SJCRH30 (cell line): ENCODE data around the gene XIRP1. TPM values are rescaled to one million over a fixed set of nuclear protein-coding genes. Genes with fewer than 3 reads are reported as not detected.

Experiments used
- DNase-seq, 2 experiments: peaks; one replicate each; pipeline ENCODE4 v3.0.0-alpha.2; 2015 to 2020
- H3K27ac ChIP-seq: fragments of 250-450 bp; sonication (Bioruptor Pico); 2 replicates; pipeline ENCODE4 v1.5.1; 2020; ENCODE audit warnings: mild to moderate bottlenecking, moderate library complexity
- H3K27me3 ChIP-seq: fragments of 250-450 bp; sonication (Bioruptor Pico); 2 replicates; pipeline ENCODE4 v1.5.1; 2020; ENCODE audit warnings: mild to moderate bottlenecking, moderate library complexity
- H3K36me3 ChIP-seq: fragments of 250-450 bp; sonication (Bioruptor Pico); 2 replicates; pipeline ENCODE4 v1.5.1; 2020; ENCODE audit warnings: mild to moderate bottlenecking, moderate library complexity
- H3K4me1 ChIP-seq: fragments of 250-450 bp; sonication (Bioruptor Pico); 2 replicates; pipeline ENCODE4 v1.5.1; 2020; ENCODE audit warnings: mild to moderate bottlenecking, moderate library complexity
- H3K4me3 ChIP-seq: fragments of 250-450 bp; sonication (Bioruptor Pico); 2 replicates; pipeline ENCODE4 v1.5.1; 2020; ENCODE audit warnings: mild to moderate bottlenecking, moderate library complexity
- H3K9me3 ChIP-seq: fragments of 250-450 bp; sonication (Bioruptor Pico); replicated peaks from 2 replicates; pipeline ENCODE4 v1.5.1; 2020; ENCODE audit warnings: mild to moderate bottlenecking, moderate library complexity
- total RNA-seq: library from RNA; depleted of rRNA; stranded (reverse); fragments of >200 nt; shearing (Covaris generic); gene quantifications from 2 replicates; pipeline ENCODE4 v1.2.3, GENCODE V29; 2014

XIRP1 gene
- total RNA-seq, 1 experiment from 2014 or later: 0.91 TPM

DNA sequence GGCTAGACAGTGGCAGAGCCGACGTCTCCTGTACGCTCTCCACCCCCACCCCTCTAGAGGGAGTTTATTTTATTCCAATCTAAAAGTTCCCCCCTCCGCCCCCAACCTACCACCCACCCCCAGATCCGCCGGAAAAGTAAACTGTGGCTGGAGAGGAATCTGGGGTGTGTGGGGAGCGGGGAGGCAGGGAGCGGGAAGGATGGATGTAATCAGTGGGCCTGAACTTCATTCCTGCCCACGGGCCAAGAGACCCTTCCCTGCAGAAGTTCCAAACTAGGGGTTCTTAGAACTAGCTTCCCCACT lies 38.5 kb downstream of the XIRP1 start:
- H3K4me3 ChIP-seq: peak overlapping the region; percentile 89
- no peak for DNase-seq
- no peak overlapping the region for H3K27ac ChIP-seq
- no peaks in the 10 kb centered on the region for H3K27me3 ChIP-seq
- peaks cover 25% of the 10 kb centered on the region; the same call in 1 of the 2 replicates for H3K4me1 ChIP-seq
- no peaks in the 10 kb centered on the region for H3K36me3 ChIP-seq
- no peaks in the 10 kb centered on the region for H3K9me3 ChIP-seq

DNA sequence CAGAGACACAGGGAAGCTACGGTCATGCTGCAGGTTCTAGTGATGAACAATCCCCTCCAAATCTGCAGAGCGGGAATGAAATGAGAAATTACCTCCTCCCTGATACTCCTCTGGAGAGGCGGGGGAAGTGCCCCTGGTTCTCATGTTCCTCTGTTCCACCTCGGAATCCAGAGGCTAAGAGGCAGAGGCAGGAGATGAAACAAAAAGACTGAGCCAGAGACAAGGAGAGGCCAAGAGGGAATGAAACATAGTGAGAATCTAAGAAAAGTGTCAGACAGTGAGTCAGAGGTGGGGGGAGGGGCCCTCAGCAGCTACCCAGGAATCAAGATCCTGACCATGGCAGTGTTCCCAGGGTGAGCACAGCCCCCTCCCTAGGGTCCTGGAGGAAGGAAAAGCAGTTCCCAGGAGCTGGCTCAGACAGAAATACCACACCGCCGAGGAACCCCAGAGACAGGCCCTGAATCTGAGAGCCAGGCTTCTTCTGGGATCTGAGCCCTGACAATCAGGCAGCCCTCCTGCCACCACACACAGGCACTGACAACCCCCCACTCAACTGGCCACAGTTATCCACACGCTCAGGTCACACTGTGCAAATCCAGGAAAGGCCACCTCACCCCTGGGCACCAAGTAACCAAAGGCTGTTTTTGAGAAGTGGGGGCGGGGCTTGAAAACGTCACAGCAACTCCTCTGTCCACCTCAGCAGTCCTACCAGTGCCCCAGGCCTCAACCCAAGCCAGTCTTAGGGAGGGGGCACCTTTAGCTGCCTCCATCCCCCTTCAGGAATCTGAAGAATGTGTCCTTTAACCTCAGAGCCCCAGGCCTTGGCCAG lies 41.4 kb downstream of the XIRP1 start:
- Histone ChIP-seq H3K27ac (peak overlapping the region; percentile 56), H3K4me3 (peak overlapping the region; percentile 89), H3K27me3 (no peaks in the 10 kb centered on the region), H3K9me3 (no peaks in the 10 kb centered on the region), H3K4me1 (peaks cover 51% of the 10 kb centered on the region), H3K36me3 (no peaks in the 10 kb centered on the region; the same call in 1 of the 2 replicates)
- DNase-seq: peak; percentile 56 to 61

DNA sequence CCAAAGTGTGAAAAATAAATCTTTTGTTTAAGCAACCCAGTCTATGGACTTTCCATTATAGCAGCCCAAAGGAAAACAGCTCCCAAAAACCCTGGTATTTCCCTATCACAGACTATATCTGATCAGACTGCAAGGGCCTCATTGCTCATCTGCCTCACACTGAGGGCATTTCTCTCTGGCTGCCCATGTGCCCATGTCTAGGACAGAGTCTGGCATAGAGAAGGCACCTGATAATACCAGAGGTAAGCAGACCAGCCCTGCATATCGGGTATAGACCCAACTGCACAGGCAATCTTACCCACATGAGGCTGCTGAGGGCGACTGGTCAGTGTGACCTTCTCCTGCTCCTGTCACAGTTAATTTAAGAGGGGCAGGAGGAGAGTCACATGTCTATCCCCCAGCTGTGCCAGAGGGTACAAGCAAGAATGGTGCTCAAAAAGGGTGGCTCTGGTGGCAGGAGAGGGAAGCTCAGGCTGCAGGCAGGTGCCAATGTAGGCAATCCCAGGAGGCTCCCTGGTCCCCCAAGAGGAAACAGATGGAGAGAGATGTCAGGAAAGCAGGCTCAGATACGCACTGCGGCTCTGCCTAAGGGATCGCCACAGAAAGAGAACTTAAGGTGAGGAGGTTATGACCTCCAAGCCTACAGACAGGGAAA lies 42.1 kb downstream of the XIRP1 start:
- Histone ChIP-seq H3K4me3 (peak overlapping the region; percentile 89), H3K27ac (peak overlapping the region; percentile 56), H3K36me3 (peaks cover 5% of the 10 kb centered on the region; the same call in 1 of the 2 replicates), H3K4me1 (peaks cover 56% of the 10 kb centered on the region), H3K9me3 (no peaks in the 10 kb centered on the region), H3K27me3 (no peaks in the 10 kb centered on the region)
- peak in 1 of 2 experiments; percentile 15 for DNase-seq

DNA sequence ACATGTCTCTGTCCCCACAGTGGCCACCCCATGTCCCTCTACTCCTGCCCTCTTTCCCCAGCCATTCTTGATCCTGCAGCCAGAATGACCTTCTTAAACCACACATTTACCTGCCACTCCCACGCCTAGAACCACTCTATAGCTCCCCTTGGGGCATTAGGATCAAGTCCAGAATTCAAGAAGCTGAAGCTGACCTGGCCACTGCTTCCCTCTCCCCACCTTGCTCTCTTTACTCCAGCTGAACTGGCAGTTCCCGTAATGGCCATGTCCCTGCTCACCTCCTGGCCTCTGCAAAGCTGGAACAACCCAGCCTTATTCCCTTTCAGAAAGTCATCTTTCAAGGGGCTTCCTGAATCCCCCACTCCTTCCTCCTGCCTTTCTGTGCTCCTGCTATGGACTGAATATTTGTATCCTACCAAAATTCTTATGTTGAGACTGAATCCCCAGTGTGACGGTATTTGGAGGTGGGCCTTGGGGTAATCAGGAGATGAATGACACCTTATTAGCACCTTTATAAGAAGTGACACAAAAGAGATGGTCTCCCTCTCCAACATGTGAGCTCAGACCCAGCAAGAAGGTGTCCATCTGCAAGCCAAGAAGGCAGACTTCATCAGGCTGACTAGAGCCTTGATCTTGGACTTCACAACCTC lies 42.8 kb downstream of the XIRP1 start:
- H3K9me3 ChIP-seq: no peaks in the 10 kb centered on the region
- DNase-seq: no peak
- peaks cover 6% of the 10 kb centered on the region; the same call in 1 of the 2 replicates for H3K36me3 ChIP-seq
- H3K4me3 ChIP-seq: no peak overlapping the region
- H3K27me3 ChIP-seq: no peaks in the 10 kb centered on the region
- no peak overlapping the region for H3K27ac ChIP-seq
- H3K4me1 ChIP-seq: peaks cover 56% of the 10 kb centered on the region

DNA sequence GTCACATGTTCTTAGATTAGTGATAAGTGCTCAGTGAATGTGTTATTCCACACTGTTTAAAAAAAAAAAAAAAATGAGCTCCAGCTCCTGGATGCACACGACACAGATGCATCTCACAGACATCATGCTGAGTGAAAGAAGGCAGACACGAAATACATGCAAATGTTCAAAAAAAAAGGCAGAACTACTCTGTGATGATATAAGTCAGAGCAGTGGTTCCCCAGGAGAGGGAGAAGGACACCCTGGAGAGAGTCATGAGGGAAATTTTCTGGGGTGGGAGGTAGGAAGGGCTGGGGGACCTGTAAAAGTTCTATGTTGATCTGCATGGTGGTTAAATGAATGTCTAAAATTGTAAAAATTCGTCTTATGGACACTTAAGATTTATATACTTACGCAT lies 43.3 kb downstream of the XIRP1 start:
- H3K36me3 ChIP-seq: peaks cover 6% of the 10 kb centered on the region; the same call in 1 of the 2 replicates
- H3K4me3 ChIP-seq: no peak overlapping the region
- no peak overlapping the region for H3K27ac ChIP-seq
- DNase-seq: no peak
- no peaks in the 10 kb centered on the region for H3K9me3 ChIP-seq
- H3K4me1 ChIP-seq: peaks cover 56% of the 10 kb centered on the region
- no peaks in the 10 kb centered on the region for H3K27me3 ChIP-seq

DNA sequence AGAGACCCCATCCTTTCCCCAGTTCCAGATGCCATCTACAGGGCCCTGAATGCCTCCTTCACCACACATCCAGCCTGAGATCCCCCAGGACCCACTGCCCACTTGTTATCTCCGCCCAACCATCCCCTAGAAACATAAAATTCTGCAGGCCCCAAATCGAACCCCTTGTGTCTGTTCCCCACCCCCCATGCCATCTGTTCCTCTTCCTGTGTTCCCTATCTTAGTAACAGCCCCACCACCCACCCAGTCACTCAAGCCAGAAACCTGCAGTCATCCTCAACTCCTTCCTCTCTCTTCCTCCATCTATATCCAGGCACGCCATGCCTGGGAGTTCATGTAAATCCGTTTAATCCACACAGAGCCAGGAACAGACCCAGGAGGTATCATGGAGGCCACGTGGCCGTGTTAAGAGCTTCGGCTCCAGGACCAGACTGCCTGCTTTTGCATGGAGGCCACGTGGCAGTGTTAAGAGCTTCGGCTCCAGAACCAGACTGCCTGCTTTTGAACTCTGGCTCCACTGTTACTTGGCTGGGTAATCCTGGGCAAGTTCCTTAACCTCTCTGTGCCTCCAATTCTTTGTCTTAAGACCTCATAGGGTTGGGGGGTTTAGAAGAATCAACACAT lies 43.8 kb downstream of the XIRP1 start:
- Histone ChIP-seq H3K4me3 (no peak overlapping the region), H3K27ac (peak overlapping the region; percentile 54; the same call in 1 of the 2 replicates), H3K36me3 (peaks cover 6% of the 10 kb centered on the region; the same call in 1 of the 2 replicates), H3K27me3 (no peaks in the 10 kb centered on the region), H3K4me1 (peaks cover 56% of the 10 kb centered on the region), H3K9me3 (no peaks in the 10 kb centered on the region)
- peak in 1 of 2 experiments; percentile 20 for DNase-seq

DNA sequence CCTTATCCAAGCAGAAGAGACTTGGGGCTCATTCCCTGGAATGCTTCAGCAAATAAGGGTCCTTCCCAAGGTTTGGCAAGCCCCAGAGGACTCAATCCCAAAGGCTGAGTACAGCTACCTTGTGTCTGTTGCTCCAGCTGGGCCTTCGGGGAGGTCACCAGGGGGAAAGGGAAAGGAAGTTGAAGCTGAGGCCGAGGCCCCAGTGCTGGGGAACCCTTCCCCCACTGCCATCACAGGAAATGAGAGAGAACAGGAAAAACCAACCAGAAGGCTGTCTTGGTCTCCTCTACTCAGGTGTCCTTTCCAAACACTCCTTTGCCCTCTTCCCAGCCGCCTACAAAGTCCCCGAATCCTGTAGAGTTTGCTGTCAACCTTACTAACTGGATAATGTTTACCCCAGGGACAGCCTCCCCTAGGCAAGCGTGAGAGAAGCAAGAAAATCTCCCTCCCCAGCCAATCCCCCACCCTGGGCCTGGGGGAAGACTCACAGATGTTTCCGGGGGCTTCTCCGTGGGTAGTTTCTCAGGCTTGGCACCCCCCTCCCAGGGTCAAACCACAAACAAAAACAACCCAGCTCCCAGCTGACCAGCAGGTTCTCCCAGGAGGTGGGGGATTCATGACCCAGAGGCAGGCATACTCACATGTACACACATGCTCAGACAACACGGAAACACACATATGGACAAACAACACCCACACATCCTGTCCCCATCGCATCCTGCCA lies 44.5 kb downstream of the XIRP1 start:
- Histone ChIP-seq H3K36me3 (peaks cover 7% of the 10 kb centered on the region), H3K4me1 (peaks cover 56% of the 10 kb centered on the region), H3K9me3 (no peaks in the 10 kb centered on the region), H3K4me3 (no peak overlapping the region), H3K27ac (peak overlapping the region; percentile 54), H3K27me3 (no peaks in the 10 kb centered on the region)
- peak; percentile 17 to 27 for DNase-seq

DNA sequence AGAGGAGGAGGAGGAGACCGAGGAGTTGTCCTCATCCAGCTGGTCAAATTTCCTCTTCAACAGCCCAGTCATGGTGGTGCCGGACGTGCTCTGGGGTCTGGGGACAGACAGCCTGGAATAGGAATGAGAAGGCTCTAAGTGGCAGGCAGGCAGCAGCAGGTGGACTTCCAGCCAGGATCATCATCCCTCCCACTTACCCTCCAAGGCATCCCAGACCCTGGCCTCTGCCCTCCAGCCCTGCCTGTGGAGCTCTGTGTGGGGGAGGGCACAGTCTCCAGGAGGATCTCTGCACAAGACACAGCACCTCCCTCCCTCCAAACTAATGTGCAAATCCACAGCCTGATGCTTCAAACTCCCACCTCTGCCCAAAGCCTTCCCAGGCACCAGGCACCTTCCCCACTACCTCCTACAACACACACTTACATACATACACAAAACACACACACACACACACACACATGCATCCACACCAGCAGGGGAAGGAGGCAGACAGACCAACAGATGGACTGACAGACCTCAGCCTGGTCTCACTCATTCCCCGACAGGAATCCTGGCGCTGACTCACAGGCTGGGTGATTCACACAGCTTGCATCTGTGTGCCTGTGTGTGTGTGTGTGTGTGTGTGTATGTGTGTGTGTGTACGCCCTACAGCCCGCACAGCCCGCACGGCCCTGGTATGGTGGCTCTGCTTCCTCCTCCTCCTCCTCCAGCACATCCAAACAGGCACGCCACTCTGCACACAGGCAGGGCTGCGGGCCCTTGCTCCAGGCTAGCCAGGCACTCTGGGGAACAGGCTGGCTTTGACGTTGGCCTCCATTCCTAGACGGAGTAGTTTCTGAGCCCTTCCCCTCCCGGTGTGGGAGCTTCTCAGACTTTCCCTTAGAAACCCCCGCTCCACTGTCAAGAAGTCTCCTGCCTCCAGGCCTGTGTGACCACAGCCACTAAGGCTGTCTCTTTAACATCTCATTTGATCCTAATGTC lies 45.5 kb downstream of the XIRP1 start:
- no peak overlapping the region for H3K4me3 ChIP-seq

DNA sequence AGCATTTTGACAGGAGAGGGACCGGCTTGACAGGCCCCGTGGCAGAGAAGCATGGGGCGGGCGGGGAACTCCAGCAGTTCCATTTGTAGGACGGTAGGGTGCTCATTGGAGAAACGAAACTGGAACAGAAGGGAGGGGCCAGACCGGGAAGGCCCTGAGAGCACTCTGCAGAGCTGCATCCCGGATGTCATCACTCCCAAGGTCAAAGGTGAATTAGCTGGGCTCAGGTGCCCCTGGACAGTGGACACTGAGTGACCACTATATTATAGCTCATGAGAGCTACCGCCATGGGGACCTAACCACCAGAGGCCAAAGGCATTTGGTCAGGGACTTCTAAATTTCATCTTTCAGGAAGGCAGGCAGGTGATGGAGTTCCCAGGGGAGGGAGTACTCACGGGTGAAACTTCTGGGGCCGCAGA lies 46.3 kb downstream of the XIRP1 start:
- Histone ChIP-seq H3K4me1 (peaks cover 59% of the 10 kb centered on the region), H3K4me3 (no peak overlapping the region), H3K27ac (peak overlapping the region; percentile 54), H3K9me3 (no peaks in the 10 kb centered on the region), H3K36me3 (peaks cover 12% of the 10 kb centered on the region), H3K27me3 (no peaks in the 10 kb centered on the region)
- no peak for DNase-seq

More for the DNA sequence above, 45.5 kb downstream of the XIRP1 start:
- H3K27me3 ChIP-seq: no peaks in the 10 kb centered on the region
- peak; percentile 69 to 74 for DNase-seq
- H3K9me3 ChIP-seq: no peaks in the 10 kb centered on the region
- H3K4me1 ChIP-seq: peaks cover 65% of the 10 kb centered on the region
- H3K36me3 ChIP-seq: peaks cover 12% of the 10 kb centered on the region
- peak overlapping the region; percentile 54 for H3K27ac ChIP-seq

DNA sequence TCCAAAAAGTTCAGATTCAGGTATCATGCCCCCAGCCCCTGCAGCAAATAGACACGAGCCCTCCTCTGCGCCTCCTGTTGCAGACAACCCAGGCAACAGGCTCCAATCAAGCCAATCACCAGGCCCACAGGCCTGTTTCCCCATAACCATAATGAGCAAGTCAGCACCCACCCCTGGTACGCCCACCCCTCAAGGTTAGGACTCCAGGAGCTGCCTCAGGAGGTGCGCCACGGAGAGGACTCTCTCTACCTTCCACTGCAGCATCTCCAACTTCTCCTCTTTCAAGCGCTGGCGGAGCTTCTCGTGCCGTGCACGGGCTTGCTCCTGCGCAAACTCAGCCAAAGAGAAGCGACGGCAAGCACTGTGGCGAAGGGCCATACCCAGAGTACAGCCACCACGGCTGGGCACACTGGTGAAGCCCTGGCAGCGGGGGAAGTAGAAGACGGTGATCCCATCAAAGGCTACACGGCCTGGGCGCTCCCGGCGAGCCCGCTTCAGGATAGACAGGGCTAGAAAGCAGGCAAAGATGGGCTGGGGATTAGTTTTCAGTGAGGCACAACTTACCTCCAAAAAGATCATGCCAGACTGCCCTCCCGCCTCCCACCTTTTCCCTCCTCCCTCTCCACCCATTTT lies 47.5 kb downstream of the XIRP1 start:
- Histone ChIP-seq H3K4me1 (peaks cover 47% of the 10 kb centered on the region), H3K4me3 (no peak overlapping the region), H3K27ac (no peak overlapping the region), H3K27me3 (no peaks in the 10 kb centered on the region), H3K9me3 (no peaks in the 10 kb centered on the region), H3K36me3 (peaks cover 14% of the 10 kb centered on the region)
- no peak for DNase-seq

DNA sequence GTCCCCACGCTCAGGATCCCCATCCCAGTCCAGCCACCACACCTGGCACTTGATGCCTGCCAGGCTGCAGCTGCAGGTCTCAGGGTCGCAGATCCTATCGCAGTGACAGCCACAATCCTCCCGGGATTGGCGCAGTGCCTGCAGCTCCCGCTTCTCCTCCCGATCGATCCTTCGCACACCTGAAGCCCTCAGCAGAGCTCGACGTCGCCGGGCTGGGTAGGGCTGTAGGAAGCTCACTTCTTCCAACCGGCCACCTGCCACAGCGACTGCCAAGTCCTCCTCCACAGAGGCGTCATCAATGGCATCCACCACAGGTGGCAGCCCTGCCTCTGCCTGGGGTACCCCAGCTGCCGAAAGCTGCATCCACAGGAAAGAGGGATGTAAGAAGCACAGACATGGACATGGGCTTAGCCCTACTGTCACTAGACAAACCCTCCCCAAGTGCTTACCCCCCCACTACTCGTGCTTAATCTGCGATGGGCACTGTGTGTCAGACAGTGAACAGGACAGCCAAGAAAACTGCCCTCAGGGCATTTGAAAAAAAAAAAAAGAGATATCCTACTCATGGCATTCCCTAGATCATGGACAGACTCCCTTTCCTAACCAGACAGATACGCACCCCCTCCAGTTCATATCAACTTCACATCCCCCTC lies 48.2 kb downstream of the XIRP1 start:
- Histone ChIP-seq H3K27me3 (no peaks in the 10 kb centered on the region), H3K36me3 (peaks cover 14% of the 10 kb centered on the region), H3K9me3 (no peaks in the 10 kb centered on the region), H3K4me1 (peaks cover 43% of the 10 kb centered on the region), H3K4me3 (no peak overlapping the region), H3K27ac (no peak overlapping the region)
- DNase-seq: no peak

DNA sequence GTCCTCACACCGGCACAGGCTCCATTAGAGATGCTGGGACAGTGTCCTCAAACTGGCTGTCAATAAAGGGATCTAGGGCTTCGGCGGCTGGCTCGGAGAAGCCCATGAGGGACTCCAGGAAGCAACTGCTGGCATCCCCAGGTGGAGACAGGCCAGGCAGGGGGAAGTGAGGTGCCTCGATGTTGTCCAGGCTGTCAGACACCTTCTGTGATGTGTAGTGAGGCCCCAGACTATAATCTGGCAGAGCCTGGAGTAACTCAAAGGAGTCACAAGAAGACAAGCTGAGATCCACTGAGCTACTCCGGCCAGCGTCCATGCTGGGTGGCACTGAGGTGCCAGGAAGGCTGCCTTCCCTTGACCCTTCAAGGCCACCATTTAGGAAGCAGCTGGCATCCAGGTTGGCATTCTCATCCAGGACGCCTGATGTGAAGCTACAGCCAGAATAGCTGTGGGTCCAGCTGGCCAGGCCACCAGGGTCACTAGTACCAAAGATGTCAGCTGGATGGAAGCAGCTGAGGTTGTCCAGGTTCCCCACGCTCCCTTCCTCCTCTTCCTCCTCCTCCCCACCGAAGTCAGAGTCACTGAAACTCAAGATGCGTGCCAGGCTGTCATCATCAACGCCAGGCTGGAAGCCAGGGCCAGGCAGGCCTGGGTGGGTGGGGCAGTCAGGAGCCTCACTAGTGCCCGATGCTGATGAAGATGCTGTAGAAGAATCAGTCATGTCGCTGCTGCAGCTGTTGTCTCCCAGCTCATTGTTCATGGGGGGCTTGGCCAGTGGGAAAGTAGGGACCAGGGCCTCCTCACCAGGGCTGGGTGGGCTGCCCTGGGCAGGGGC lies 49.1 kb downstream of the XIRP1 start:
- H3K27me3 ChIP-seq: no peaks in the 10 kb centered on the region
- peaks cover 14% of the 10 kb centered on the region for H3K36me3 ChIP-seq
- peaks cover 40% of the 10 kb centered on the region for H3K4me1 ChIP-seq
- H3K4me3 ChIP-seq: no peak overlapping the region
- no peaks in the 10 kb centered on the region for H3K9me3 ChIP-seq
- no peak for DNase-seq
- no peak overlapping the region for H3K27ac ChIP-seq
